Sigmoid colon (tissue), 7 donors: Measurements from ENCODE around the gene VPS35L. TPM values are rescaled to one million over a fixed set of nuclear protein-coding genes. Genes with fewer than 3 reads are reported as not detected.

ENCODE experiments used
- DNase-seq: peaks from one replicate; pipeline ENCODE4 v3.0.0-alpha.2; 2019
- H3K27ac ChIP-seq, 4 donors: fragments of 200-600 bp; sonication (generic); one replicate each; pipeline ENCODE4 v1.5.1; 2016 to 2019; ENCODE audit warnings: mild to moderate bottlenecking in 1 of 4
- H3K27me3 ChIP-seq, 3 donors: fragments of 200-600 bp; sonication (generic); one replicate each; pipeline ENCODE4 v1.5.1; 2019; ENCODE audit warnings: mild to moderate bottlenecking in 1 of 3
- H3K36me3 ChIP-seq, 4 donors: fragments of 200-600 bp; sonication (generic); one replicate each; pipeline ENCODE4 v1.5.1; 2016 to 2019
- H3K4me1 ChIP-seq, 4 donors: fragments of 200-600 bp; sonication (generic); one replicate each; pipeline ENCODE4 v1.5.1; 2017 to 2019
- H3K4me3 ChIP-seq, 4 donors: fragments of 200-600 bp; sonication (generic); one replicate each; pipeline ENCODE4 v1.5.1; 2017 to 2019; ENCODE audit warnings: mild to moderate bottlenecking in 2 of 4, moderate library complexity in 1 of 4
- H3K9me3 ChIP-seq, 4 donors: fragments of 200-600 bp in 3 of 4; sonication (generic) in 3 of 4; one replicate each; pipeline versions ENCODE4 v1.5.1 to v1.6.1; 2013 to 2019
- EP300 ChIP-seq, 4 donors: sonication (generic); formaldehyde crosslinking; IDR thresholded peaks; one replicate each; pipeline ENCODE4 v1.6.1; 2017; ENCODE audit warnings: antibody characterized with exemption in 4 of 4
- POLR2A ChIP-seq, 2 donors: fragments of 450-650 bp; IDR thresholded peaks; one replicate each; pipeline ENCODE4 v1.6.1; 2016; ENCODE audit warnings: antibody characterized with exemption in 2 of 2, mild to moderate bottlenecking in 2 of 2, moderate library complexity in 2 of 2
- POLR2AphosphoS5 ChIP-seq, 4 donors: sonication (generic); formaldehyde crosslinking; IDR thresholded peaks; one replicate each; pipeline ENCODE4 v1.6.1; 2017; ENCODE audit warnings: antibody characterized with exemption in 4 of 4
- WGBS, 2 donors: extraction: QIAGEN DNeasy Blood & Tissue Kit; methylation state at CpG; one replicate each; pipeline ENCODE4 v1.1.7; 2013; 5-methylcytosine and 5-hydroxymethylcytosine counted together
- intact Hi-C: fragments of 100-400 bp; cut with DNase I; formaldehyde crosslinking; loops from one replicate; pipeline ENCODE4 v1.15.1; 2023
- polyA plus RNA-seq, 3 donors: library from polyadenylated mRNA; stranded (reverse); fragments of 200-250 nt; gene quantifications; one replicate each; pipeline ENCODE4 v1.2.3, GENCODE V29; 2013
- total RNA-seq, 4 donors: library from RNA; depleted of rRNA; stranded (reverse); fragments of >200 nt; gene quantifications; one replicate each; pipeline ENCODE4 v1.1.0, GENCODE V29; 2016
- TF ChIP-seq, protein P1 (sequence below), 4 experiments: fragments of 450-650 bp in 3 of 4; fragments of 200-600 bp in 1 of 4; IDR thresholded peaks; one replicate each; pipeline ENCODE4 v1.5.1; 2016 to 2019; ENCODE audit warnings: antibody characterized with exemption in 4 of 4, mild to moderate bottlenecking in 3 of 4, moderate library complexity in 2 of 4
- donor health status: healthy with polysubstance abuse.
- donor health status: Bipolar disorder and iron deficiency.
- donor health status: healthy.

VPS35L gene
- total and polyA plus RNA-seq, 7 donors: 21.6 to 53.7 (median 41.8) TPM

DNA sequence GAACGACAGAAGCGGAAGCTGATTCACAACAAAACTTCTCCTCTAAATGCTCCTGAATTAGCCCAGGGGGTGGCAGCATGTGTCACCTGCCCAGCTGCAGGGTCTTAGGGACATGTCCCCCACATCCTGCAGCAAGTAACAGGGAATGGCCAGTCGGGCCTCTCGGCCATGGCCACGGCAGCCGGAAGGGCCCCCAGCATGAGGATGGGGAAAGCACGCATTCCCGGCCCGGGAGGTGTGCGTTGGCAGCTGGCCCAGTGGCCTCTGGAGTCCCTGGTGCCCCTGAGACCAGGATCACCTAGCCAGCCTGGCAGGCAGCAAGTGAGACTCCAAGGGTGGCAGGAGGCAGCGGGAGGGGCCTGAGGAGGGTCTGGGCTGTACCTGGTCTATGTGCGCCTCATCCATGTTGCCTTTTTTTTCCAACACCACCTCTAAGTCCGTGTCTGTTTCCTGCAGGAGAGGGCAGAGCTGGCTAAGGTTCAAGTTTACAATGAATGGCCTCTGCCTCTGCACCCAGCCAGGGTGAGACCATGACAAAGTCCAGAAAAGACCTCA is 155.6 kb downstream of the VPS35L start:
- no peaks in the 10 kb centered on the region for H3K9me3 ChIP-seq
- intact Hi-C loops: loop anchor here (10.0 kb wide), 2 partner anchors 156 to 186 kb away; partner anchors contain the start of genes CCP110, GDE1 and VPS35L
- H3K27ac ChIP-seq: no peak overlapping the region
- peak; percentile 64 for DNase-seq
- H3K4me3 ChIP-seq: no peak overlapping the region
- no peaks in the 10 kb centered on the region for H3K27me3 ChIP-seq
- H3K4me1 ChIP-seq: no peaks in the 10 kb centered on the region
- whole genome bisulfite sequencing, 2 donors: 74 to 86% methylated on average over 13 of the region's 13 CpGs
- TF ChIP-seq, protein P1, sequence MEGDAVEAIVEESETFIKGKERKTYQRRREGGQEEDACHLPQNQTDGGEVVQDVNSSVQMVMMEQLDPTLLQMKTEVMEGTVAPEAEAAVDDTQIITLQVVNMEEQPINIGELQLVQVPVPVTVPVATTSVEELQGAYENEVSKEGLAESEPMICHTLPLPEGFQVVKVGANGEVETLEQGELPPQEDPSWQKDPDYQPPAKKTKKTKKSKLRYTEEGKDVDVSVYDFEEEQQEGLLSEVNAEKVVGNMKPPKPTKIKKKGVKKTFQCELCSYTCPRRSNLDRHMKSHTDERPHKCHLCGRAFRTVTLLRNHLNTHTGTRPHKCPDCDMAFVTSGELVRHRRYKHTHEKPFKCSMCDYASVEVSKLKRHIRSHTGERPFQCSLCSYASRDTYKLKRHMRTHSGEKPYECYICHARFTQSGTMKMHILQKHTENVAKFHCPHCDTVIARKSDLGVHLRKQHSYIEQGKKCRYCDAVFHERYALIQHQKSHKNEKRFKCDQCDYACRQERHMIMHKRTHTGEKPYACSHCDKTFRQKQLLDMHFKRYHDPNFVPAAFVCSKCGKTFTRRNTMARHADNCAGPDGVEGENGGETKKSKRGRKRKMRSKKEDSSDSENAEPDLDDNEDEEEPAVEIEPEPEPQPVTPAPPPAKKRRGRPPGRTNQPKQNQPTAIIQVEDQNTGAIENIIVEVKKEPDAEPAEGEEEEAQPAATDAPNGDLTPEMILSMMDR (IDR thresholded peaks at IDR 0.05): no peak
- TF ChIP-seq POLR2A (IDR thresholded peaks at IDR 0.05) (no peak), POLR2AphosphoS5 (IDR thresholded peaks at IDR 0.05) (no peak), EP300 (IDR thresholded peaks at IDR 0.05) (no peak)
- H3K36me3 ChIP-seq: peaks cover 0 to 52% (median 12%) of the 10 kb centered on the region in 4 donors

DNA sequence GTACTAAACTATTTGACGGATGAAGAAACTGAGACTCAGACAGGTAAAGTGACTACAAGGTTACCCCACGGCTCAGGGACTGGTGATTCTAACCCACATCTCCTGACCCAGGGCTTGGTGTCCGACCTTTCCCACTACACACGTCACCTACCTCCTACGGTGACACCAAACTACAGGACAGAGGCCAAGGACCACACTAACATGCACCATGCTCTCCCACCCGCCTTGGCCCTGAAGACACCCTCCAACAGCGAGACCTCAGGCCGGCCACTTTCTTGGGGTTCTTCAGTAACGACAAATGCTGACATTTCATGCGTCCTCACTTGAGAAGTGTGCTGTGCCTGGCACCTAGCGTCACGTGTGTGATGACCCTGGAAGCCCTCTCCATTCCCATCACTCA is 156.1 kb downstream of the VPS35L start:
- Histone ChIP-seq H3K27me3 (no peaks in the 10 kb centered on the region), H3K4me1 (peaks cover 0 to 6% (median 5%) of the 10 kb centered on the region in 4 donors), H3K36me3 (peaks cover 0 to 46% (median 11%) of the 10 kb centered on the region in 4 donors), H3K4me3 (no peak overlapping the region), H3K9me3 (no peaks in the 10 kb centered on the region), H3K27ac (no peak overlapping the region)
- no peak for TF ChIP-seq EP300 (IDR thresholded peaks at IDR 0.05)
- TF ChIP-seq POLR2AphosphoS5 (IDR thresholded peaks at IDR 0.05): no peak
- TF ChIP-seq, protein P1 (IDR thresholded peaks at IDR 0.05): no peak
- TF ChIP-seq POLR2A (IDR thresholded peaks at IDR 0.05): no peak
- intact Hi-C loops: loop anchor here (10.0 kb wide), 2 partner anchors 157 to 187 kb away; partner anchors contain the start of genes CCP110, GDE1 and VPS35L
- 92 to 96% methylated on average over 12 of the region's 12 CpGs for whole genome bisulfite sequencing, 2 donors
- DNase-seq: peak; percentile 62

DNA sequence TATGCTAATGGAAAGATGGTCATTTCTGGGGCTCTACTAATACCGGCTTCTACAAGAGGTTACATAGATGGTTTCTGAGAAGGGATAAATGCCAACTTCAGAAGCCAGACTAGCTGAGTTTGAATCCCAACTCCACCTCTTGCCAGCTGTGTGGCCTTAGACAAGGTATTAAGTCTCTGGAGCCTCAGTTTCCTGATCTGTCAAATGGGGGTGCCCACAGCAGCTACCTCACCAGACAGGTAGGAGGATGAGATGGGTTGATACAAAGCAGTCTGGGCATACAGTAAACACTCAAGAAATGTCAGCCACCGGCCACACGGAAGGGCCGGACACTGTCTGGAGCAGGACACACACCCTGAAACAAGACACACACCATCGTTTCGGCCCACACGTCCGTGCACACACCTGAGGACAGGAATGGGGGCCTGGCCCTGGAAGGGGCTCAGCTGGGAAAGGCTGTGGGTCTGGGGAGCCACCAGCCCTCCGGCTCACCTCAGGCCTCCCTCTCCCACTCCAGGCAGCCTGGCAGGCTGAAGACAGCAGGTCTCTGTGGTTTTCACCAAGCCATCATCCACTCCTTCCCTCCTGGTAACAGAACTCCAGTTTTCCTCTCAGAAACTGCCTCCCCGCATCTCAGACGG is 157.0 kb downstream of the VPS35L start:
- WGBS, 2 donors: 94 to 96% methylated on average over 11 of the region's 11 CpGs
- Histone ChIP-seq H3K27me3 (no peaks in the 10 kb centered on the region), H3K9me3 (no peaks in the 10 kb centered on the region), H3K36me3 (peaks cover 0 to 43% (median 9%) of the 10 kb centered on the region in 4 donors), H3K4me1 (peaks cover 0 to 14% (median 13%) of the 10 kb centered on the region in 4 donors), H3K27ac (no peak overlapping the region), H3K4me3 (no peak overlapping the region)
- peak; percentile 58 for DNase-seq
- TF ChIP-seq EP300 (IDR thresholded peaks at IDR 0.05) (no peak), POLR2A (IDR thresholded peaks at IDR 0.05) (no peak), POLR2AphosphoS5 (IDR thresholded peaks at IDR 0.05) (no peak)
- TF ChIP-seq, protein P1 (IDR thresholded peaks at IDR 0.05): no peak
- intact Hi-C loops: loop anchor here (10.0 kb wide), 2 partner anchors 158 to 188 kb away; partner anchors contain the start of genes CCP110, GDE1 and VPS35L

DNA sequence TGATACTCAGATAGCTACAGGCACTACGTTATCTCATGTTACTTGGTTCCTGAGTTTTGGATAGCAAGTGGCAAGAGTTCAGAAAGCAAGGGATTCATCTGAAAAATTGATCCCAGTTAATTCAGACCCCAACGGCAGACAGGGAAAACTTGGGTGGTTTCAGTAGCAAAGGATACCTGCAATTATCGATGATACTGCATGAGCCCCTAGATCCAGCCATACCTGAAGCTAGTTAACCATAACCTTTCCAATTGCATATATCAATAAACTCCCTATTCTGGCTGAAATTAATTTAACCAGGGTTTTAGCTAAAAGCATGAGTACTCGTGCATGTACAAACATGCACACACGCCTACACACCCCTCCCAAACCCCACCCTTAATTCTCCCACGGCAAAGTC is 158.2 kb downstream of the VPS35L start:
- TF ChIP-seq, protein P1 (IDR thresholded peaks at IDR 0.05): no peak
- TF ChIP-seq EP300 (IDR thresholded peaks at IDR 0.05) (no peak), POLR2A (IDR thresholded peaks at IDR 0.05) (no peak)
- H3K9me3 ChIP-seq: no peaks in the 10 kb centered on the region
- H3K36me3 ChIP-seq: peaks cover 0 to 35% (median 9%) of the 10 kb centered on the region in 4 donors
- H3K4me3 ChIP-seq: no peak overlapping the region
- 61 to 88% methylated on average over 6 of the region's 6 CpGs for WGBS, 2 donors
- H3K27ac ChIP-seq: no peak overlapping the region
- H3K27me3 ChIP-seq: no peaks in the 10 kb centered on the region
- intact Hi-C loops: loop anchor here (10.0 kb wide), 2 partner anchors 159 to 189 kb away; partner anchors contain the start of genes CCP110, GDE1 and VPS35L
- peaks cover 0 to 17% (median 14%) of the 10 kb centered on the region in 4 donors for H3K4me1 ChIP-seq
- no peak for DNase-seq
